ENCODE results near the gene BEGAIN. TPM values are rescaled to one million over a fixed set of nuclear protein-coding genes. Genes with fewer than 3 reads are reported as not detected.
A peak's percentile ranks its signal among the peaks of the same experiment; 100 is the strongest.

Gene BEGAIN
- total RNA-seq, 1 experiment from 2014 or later: 17.1 TPM

GRCh38 chr14:100568164-100568997 is 18.8 kb downstream of the BEGAIN start:
- DNase-seq (ENCODE audit: low read depth): peak; percentile 28

- DNase-seq (ENCODE audit: low read depth): no peak
Observed at GRCh38 chr14:100567877-100568163, 19.4 kb downstream of the BEGAIN start.

- peak; percentile 27 for DNase-seq (ENCODE audit: low read depth)
Observed at GRCh38 chr14:100567009-100567876, 20.0 kb downstream of the BEGAIN start.

- no peak for DNase-seq (ENCODE audit: low read depth)
Observed at GRCh38 chr14:100566586-100566985, 20.6 kb downstream of the BEGAIN start.

GRCh38 chr14:100566119-100566518 is 21.1 kb downstream of the BEGAIN start:
- DNase-seq (ENCODE audit: low read depth): no peak

GRCh38 chr14:100565650-100566049 is 21.6 kb downstream of the BEGAIN start:
- DNase-seq (ENCODE audit: low read depth): no peak

GRCh38 chr14:100564512-100564911 is 22.7 kb downstream of the BEGAIN start:
- no peak for DNase-seq (ENCODE audit: low read depth)

GRCh38 chr14:100562751-100563150 is 24.5 kb downstream of the BEGAIN start:
- DNase-seq (ENCODE audit: low read depth): no peak

- no peak for DNase-seq (ENCODE audit: low read depth)
Observed at GRCh38 chr14:100561005-100561404, 26.2 kb downstream of the BEGAIN start.

- no peak for DNase-seq (ENCODE audit: low read depth)
Observed at GRCh38 chr14:100560471-100560870, 26.7 kb downstream of the BEGAIN start.

- no peak for DNase-seq (ENCODE audit: low read depth)
Observed at GRCh38 chr14:100559455-100559854, 27.8 kb downstream of the BEGAIN start.

- DNase-seq (ENCODE audit: low read depth): no peak
Observed at GRCh38 chr14:100558966-100559365, 28.3 kb downstream of the BEGAIN start.

- no peak for DNase-seq (ENCODE audit: low read depth)
Observed at GRCh38 chr14:100558226-100558625, 29.0 kb downstream of the BEGAIN start.

- DNase-seq (ENCODE audit: low read depth): peak; percentile 40
Observed at GRCh38 chr14:100557658-100558057, 29.6 kb downstream of the BEGAIN start.

GRCh38 chr14:100556936-100557505 is 30.2 kb downstream of the BEGAIN start:
- DNase-seq (ENCODE audit: low read depth): no peak

- no peak for DNase-seq (ENCODE audit: low read depth)
Observed at GRCh38 chr14:100556140-100556475, 31.1 kb downstream of the BEGAIN start.

GRCh38 chr14:100555436-100556139 is 31.6 kb downstream of the BEGAIN start:
- DNase-seq (ENCODE audit: low read depth): no peak

GRCh38 chr14:100554696-100555320 is 32.4 kb downstream of the BEGAIN start:
- no peak for DNase-seq (ENCODE audit: low read depth)

- no peak for DNase-seq (ENCODE audit: low read depth)
Observed at GRCh38 chr14:100554082-100554677, 33.0 kb downstream of the BEGAIN start.

- DNase-seq (ENCODE audit: low read depth): no peak
Observed at GRCh38 chr14:100553471-100553870, 33.7 kb downstream of the BEGAIN start.

- no peak for DNase-seq (ENCODE audit: low read depth)
Observed at GRCh38 chr14:100552524-100553125, 34.6 kb downstream of the BEGAIN start.
